ENCODE results near the gene PARD3. TPM values are rescaled to one million over a fixed set of nuclear protein-coding genes. Genes with fewer than 3 reads are reported as not detected.
A peak's percentile ranks its signal among the peaks of the same experiment; 100 is the strongest.

Gene PARD3
- total RNA-seq, 1 donor from 2014 or later = 35.4 TPM

- H3K9ac ChIP-seq (ENCODE audit: low read length) = no peak overlapping the region
- no peak overlapping the region for H3K4me3 ChIP-seq (ENCODE audit: insufficient read depth, low read depth, low read length)
- no peak overlapping the region for H2AFZ ChIP-seq (ENCODE audit: low read depth, low read length)
- Mint-ChIP-seq H3K36me3 (ENCODE audit: low read depth, unreplicated experiment) (no peaks in the 10 kb centered on the region), H3K9me3 (ENCODE audit: unreplicated experiment) (no peaks in the 10 kb centered on the region), H3K27me3 (ENCODE audit: low read depth, unreplicated experiment) (no peaks in the 10 kb centered on the region), H3K4me3 (ENCODE audit: unreplicated experiment) (no peak overlapping the region), H3K4me1 (ENCODE audit: low read depth, unreplicated experiment) (peaks cover 36% of the 10 kb centered on the region), H3K27ac (ENCODE audit: unreplicated experiment) (no peak overlapping the region)
- peaks cover 74% of the 10 kb centered on the region for H4K20me1 ChIP-seq (ENCODE audit: insufficient read depth, low read length)
- peak overlapping the region; percentile 81 for H3K4me2 ChIP-seq (ENCODE audit: low read length)
- FAIRE-seq = no peak
- no peaks in the 10 kb centered on the region for H3K36me3 ChIP-seq (ENCODE audit: insufficient read depth, low read length)
- no peaks in the 10 kb centered on the region for H3K27me3 ChIP-seq (ENCODE audit: insufficient read depth, low read length)
- TF ChIP-seq CTCF (IDR thresholded peaks at IDR 0.05; ENCODE audit: insufficient read depth, low read depth, low read length) = no peak
- no peak for TF ChIP-seq EZH2 (IDR thresholded peaks at IDR 0.05; ENCODE audit: insufficient read depth, low read length)
- peaks cover 16% of the 10 kb centered on the region for H3K4me1 ChIP-seq (ENCODE audit: insufficient read depth, low read length)
- H3K9me3 ChIP-seq (ENCODE audit: insufficient read depth, low read depth, low read length) = no peaks in the 10 kb centered on the region
- no peak for DNase-seq (ENCODE audit: low read depth)
- peaks cover 82% of the 10 kb centered on the region for H3K79me2 ChIP-seq (ENCODE audit: insufficient read depth, low read length)
- no peak overlapping the region for H3K27ac ChIP-seq (ENCODE audit: low read depth, low read length)
These were observed 5.3 kb downstream of the PARD3 start for GRCh38 chr10:34809796-34810195.

- H3K27me3 ChIP-seq (ENCODE audit: insufficient read depth, low read length) = no peaks in the 10 kb centered on the region
- no peaks in the 10 kb centered on the region for H3K27me3 Mint-ChIP-seq (ENCODE audit: low read depth, unreplicated experiment)
- peak overlapping the region; percentile 81 for H3K4me2 ChIP-seq (ENCODE audit: low read length)
- no peak overlapping the region for H3K27ac ChIP-seq (ENCODE audit: low read depth, low read length)
- H3K9me3 Mint-ChIP-seq (ENCODE audit: unreplicated experiment) = no peaks in the 10 kb centered on the region
- no peak for TF ChIP-seq CTCF (IDR thresholded peaks at IDR 0.05; ENCODE audit: insufficient read depth, low read depth, low read length)
- peak overlapping the region; percentile 42 for H3K4me3 Mint-ChIP-seq (ENCODE audit: unreplicated experiment)
- peaks cover 84% of the 10 kb centered on the region for H3K79me2 ChIP-seq (ENCODE audit: insufficient read depth, low read length)
- H3K4me3 ChIP-seq (ENCODE audit: insufficient read depth, low read depth, low read length) = peak overlapping the region; percentile 40
- no peaks in the 10 kb centered on the region for H3K9me3 ChIP-seq (ENCODE audit: insufficient read depth, low read depth, low read length)
- H3K4me1 ChIP-seq (ENCODE audit: insufficient read depth, low read length) = peaks cover 16% of the 10 kb centered on the region
- no peaks in the 10 kb centered on the region for H3K36me3 Mint-ChIP-seq (ENCODE audit: low read depth, unreplicated experiment)
- H2AFZ ChIP-seq (ENCODE audit: low read depth, low read length) = peak overlapping the region; percentile 29
- H3K36me3 ChIP-seq (ENCODE audit: insufficient read depth, low read length) = no peaks in the 10 kb centered on the region
- DNase-seq (ENCODE audit: low read depth) (peak; percentile 66), FAIRE-seq (no peak)
- H3K9ac ChIP-seq (ENCODE audit: low read length) = peak overlapping the region; percentile 37
- peaks cover 78% of the 10 kb centered on the region for H4K20me1 ChIP-seq (ENCODE audit: insufficient read depth, low read length)
- peak overlapping the region; percentile 63 for H3K27ac Mint-ChIP-seq (ENCODE audit: unreplicated experiment)
- peaks cover 36% of the 10 kb centered on the region for H3K4me1 Mint-ChIP-seq (ENCODE audit: low read depth, unreplicated experiment)
These were observed 6.0 kb downstream of the PARD3 start for GRCh38 chr10:34808801-34809745.

GRCh38 chr10:34808336-34808735 lies 6.8 kb downstream of the PARD3 start:
- Mint-ChIP-seq H3K9me3 (ENCODE audit: unreplicated experiment) (no peaks in the 10 kb centered on the region), H3K4me1 (ENCODE audit: low read depth, unreplicated experiment) (peaks cover 33% of the 10 kb centered on the region), H3K36me3 (ENCODE audit: low read depth, unreplicated experiment) (no peaks in the 10 kb centered on the region), H3K27me3 (ENCODE audit: low read depth, unreplicated experiment) (no peaks in the 10 kb centered on the region), H3K4me3 (ENCODE audit: unreplicated experiment) (no peak overlapping the region), H3K27ac (ENCODE audit: unreplicated experiment) (no peak overlapping the region)
- peak overlapping the region; percentile 81 for H3K4me2 ChIP-seq (ENCODE audit: low read length)
- peaks cover 77% of the 10 kb centered on the region for H4K20me1 ChIP-seq (ENCODE audit: insufficient read depth, low read length)
- H3K9me3 ChIP-seq (ENCODE audit: insufficient read depth, low read depth, low read length) = no peaks in the 10 kb centered on the region
- no peak overlapping the region for H2AFZ ChIP-seq (ENCODE audit: low read depth, low read length)
- FAIRE-seq (no peak), DNase-seq (ENCODE audit: low read depth) (no peak)
- no peaks in the 10 kb centered on the region for H3K27me3 ChIP-seq (ENCODE audit: insufficient read depth, low read length)
- H3K36me3 ChIP-seq (ENCODE audit: insufficient read depth, low read length) = no peaks in the 10 kb centered on the region
- peaks cover 10% of the 10 kb centered on the region for H3K4me1 ChIP-seq (ENCODE audit: insufficient read depth, low read length)
- H3K4me3 ChIP-seq (ENCODE audit: insufficient read depth, low read depth, low read length) = no peak overlapping the region
- H3K79me2 ChIP-seq (ENCODE audit: insufficient read depth, low read length) = peaks cover 76% of the 10 kb centered on the region
- H3K9ac ChIP-seq (ENCODE audit: low read length) = no peak overlapping the region
- no peak overlapping the region for H3K27ac ChIP-seq (ENCODE audit: low read depth, low read length)
- TF ChIP-seq EZH2 (IDR thresholded peaks at IDR 0.05; ENCODE audit: insufficient read depth, low read length) (no peak), CTCF (IDR thresholded peaks at IDR 0.05; ENCODE audit: insufficient read depth, low read depth, low read length) (no peak)

Measured in astrocyte (in vitro differentiated cells and primary cell).